GM12865 (cell line): ENCODE results near the gene CLDN20.
"Not testable (repeated sequence)": the region's sequence is repeated elsewhere in the genome, so short reads cannot be mapped to it uniquely, and the experiment has no call there.

Experiments
- DNase-seq: peaks from one replicate; pipeline ENCODE4 v3.0.0; 2010; ENCODE audit warnings: low read depth
- H3K4me3 ChIP-seq: 2 replicates; pipeline ENCODE4 v1.5.1; 2011; ENCODE audit warnings: mild to moderate bottlenecking, low read depth, low read length, control low read depth
- TF ChIP-seq, protein P1 (sequence below): IDR thresholded peaks from 2 replicates; pipeline ENCODE4 v1.5.1; 2011; ENCODE audit warnings: low read length, control low read depth, low read depth, inconsistent platforms; ENCODE audit not compliant: insufficient read depth; ENCODE audit errors: missing control alignments

Gene CLDN20

GRCh38 chr6:155306958-155307357 lies 43.1 kb downstream of the CLDN20 start:
- no peak overlapping the region for H3K4me3 ChIP-seq
- no peak for DNase-seq
- TF ChIP-seq, protein P1, sequence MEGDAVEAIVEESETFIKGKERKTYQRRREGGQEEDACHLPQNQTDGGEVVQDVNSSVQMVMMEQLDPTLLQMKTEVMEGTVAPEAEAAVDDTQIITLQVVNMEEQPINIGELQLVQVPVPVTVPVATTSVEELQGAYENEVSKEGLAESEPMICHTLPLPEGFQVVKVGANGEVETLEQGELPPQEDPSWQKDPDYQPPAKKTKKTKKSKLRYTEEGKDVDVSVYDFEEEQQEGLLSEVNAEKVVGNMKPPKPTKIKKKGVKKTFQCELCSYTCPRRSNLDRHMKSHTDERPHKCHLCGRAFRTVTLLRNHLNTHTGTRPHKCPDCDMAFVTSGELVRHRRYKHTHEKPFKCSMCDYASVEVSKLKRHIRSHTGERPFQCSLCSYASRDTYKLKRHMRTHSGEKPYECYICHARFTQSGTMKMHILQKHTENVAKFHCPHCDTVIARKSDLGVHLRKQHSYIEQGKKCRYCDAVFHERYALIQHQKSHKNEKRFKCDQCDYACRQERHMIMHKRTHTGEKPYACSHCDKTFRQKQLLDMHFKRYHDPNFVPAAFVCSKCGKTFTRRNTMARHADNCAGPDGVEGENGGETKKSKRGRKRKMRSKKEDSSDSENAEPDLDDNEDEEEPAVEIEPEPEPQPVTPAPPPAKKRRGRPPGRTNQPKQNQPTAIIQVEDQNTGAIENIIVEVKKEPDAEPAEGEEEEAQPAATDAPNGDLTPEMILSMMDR = no peak

GRCh38 chr6:155309150-155309549 lies 45.3 kb downstream of the CLDN20 start:
- DNase-seq = no peak
- no peak overlapping the region for H3K4me3 ChIP-seq
- TF ChIP-seq, protein P1 = no peak

- no peak for DNase-seq
- TF ChIP-seq, protein P1 = no peak
- no peak overlapping the region for H3K4me3 ChIP-seq
These were observed 46.8 kb downstream of the CLDN20 start for GRCh38 chr6:155310596-155310995.

GRCh38 chr6:155311086-155311485 lies 47.3 kb downstream of the CLDN20 start:
- TF ChIP-seq, protein P1 = no peak
- no peak overlapping the region for H3K4me3 ChIP-seq
- DNase-seq = no peak

GRCh38 chr6:155311583-155311982 lies 47.8 kb downstream of the CLDN20 start:
- DNase-seq = no peak
- TF ChIP-seq, protein P1 = no peak
- H3K4me3 ChIP-seq = no peak overlapping the region

DNA sequence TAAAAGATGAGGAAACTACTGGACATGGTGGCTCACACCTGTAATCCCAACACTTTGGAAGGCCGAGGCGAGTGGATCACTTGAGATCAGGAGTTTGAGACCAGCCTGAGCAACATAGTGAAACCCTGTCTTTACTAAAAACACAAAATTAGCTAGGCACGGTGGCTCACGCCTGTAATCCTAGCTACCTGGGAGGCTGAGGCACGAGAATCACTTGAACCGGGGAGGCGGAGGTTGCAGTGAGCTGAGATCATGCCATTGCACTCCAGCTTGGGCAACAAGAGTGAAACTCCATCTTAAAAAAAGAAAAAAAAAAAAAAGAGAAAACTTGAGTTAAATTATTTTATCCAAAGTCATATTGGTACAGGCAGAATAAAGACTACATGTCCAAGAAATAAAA lies 49.1 kb downstream of the CLDN20 start:
- DNase-seq = not testable (repeated sequence)
- H3K4me3 ChIP-seq = peak overlapping the region; percentile 58

- TF ChIP-seq, protein P1 = no peak
- H3K4me3 ChIP-seq = peak overlapping the region; percentile 58
- DNase-seq = peak; percentile 44
These were observed 49.8 kb downstream of the CLDN20 start for GRCh38 chr6:155313602-155314091.
